NCI-H748 (cell line): ENCODE data around the gene NAGA.
"Not testable (repeated sequence)": the region's sequence is repeated elsewhere in the genome, so short reads cannot be mapped to it uniquely, and the experiment has no call there.

Source experiments
- DNase-seq: peaks from one replicate; lab custom pipeline; 2025; ENCODE audit not compliant: unreplicated experiment; lab: John Stamatoyannopoulos, UW

Gene NAGA

DNA sequence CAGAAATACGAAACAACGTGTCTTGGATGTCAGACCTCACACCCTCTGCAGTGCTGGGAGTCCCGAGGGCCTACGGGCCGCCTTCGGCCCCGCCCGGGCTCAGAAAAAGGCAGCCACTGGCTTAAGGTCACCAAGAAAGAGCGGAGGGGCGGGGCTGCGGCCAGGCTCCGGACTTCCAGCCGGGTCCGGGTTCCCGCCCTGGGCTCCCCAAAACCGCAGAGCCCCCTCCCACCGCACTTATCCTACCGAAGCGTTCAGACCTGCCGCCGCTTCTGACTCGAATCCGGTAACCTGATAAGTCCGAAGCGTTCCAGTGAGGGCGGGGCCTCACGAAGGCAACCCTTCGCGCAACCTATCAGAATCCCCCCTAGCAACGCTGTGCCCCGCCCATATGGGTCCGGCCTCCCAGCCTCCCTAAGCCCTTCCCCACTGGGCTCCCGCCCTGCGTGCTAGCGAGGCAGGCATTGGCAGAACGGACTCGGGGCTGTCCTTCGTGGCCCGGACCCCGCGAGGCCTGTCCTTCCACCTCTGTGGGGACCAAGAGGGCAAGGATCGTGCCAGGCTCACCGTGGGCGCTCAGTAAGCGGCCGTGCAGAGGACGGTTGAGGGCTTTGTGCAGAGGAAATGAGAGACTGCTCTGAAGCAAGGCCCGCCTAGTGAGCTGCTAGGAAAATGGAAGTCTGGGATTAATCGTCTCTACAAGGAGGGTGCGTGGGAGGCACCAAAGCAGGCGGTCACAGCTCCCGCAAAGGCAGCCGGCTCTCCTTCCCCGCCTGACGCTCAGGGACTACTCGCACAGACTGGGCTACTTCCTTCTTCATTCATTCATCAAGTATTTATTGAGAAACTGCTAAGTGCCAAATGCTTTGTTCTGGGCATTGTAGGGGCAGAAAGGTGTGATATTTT lies at the start of gene NAGA:
Gene NAGA, minus strand, starts transcription at position 296 of the 906 bp plus-strand sequence. CDS start 515 bp downstream, outside the sequence.
- peak; percentile 99 for DNase-seq

DNA sequence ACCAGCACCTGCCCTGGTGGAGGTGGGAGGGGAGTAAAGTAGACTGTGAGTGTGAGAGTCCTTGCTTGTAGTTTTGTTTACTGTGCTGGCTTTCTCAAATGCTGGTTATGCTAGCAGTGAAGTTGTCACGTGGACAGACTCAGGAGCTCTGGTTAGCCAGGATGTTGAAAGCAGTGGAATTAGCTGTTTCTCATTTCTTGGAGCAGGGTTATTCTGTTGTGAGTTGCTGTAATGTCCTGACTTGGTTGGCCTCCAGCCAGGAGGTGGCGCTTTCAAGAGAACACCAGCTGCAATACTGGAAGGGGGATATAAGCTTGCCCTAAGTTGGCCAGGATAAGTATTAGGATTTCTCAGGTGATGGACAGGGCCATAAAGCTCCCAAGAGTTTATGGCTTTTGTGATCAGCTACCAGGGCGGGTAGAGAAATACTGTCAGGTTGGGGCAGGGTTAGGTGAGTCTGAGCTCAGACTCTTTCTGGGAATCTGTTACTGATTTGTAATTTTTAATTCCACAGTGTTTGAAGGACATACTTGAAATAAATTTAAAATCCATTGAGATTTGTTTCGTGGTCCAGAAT lies 46.3 kb upstream of the NAGA start:
- DNase-seq = peak; percentile 8

DNA sequence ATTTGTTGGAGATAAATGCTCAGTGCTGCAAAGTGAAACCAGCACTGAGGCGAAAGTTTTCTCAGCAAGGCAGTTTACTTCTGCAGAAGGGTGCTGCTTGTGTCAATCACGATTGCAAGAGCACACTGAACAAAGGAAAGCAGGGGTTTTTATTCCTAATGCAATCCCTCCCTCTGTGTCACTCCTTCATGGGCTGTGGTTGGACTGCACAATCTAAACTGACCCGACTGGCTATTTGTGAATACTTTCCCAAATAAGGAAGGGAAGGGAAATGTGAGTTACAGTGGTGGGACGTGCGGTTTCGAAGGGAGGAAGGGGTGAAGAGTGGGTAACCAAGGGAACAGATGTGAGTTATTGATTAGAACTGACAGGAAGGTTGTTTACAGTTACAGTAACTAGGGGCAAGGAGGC lies 44.8 kb upstream of the NAGA start:
- DNase-seq = not testable (repeated sequence)

DNA sequence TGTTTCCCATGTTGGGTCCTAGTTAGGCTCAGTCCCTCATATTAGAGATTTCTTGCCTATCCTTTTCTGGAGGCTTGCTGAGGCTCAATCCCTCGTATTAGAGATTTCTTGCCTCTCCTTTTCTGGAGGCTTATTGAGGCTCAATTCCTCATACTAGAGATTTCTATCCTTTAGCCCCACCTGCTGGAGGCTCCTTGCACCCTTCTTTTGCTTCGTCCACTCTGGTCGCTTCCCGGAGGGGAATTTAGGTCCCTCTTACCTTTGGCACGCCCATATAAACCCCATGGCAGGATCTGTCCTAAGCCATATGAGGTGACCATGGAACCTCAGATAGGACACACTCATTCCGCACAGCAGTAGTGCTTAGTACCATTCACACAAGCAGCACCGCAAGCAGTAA lies 44.1 kb upstream of the NAGA start:
- no peak for DNase-seq

DNA sequence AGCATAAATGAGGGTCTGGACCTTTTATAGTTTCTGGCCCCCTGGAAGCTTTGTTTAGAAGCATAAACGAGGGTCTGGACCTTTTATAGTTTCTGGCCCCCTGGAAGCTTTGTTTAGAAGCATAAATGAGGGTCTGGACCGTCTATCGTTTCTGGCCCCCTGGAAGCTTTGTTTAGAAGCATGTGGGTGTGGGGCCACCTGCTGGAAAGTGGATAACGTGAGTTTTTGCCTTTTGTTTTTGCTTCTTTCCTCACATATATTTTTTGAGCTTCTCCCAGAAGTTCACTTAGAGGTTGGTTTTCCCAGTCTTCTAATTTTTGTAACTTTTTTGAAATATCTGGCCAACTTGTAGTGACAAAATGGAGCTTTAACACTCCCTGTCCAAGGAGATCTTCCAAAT lies 42.2 kb upstream of the NAGA start:
- peak; percentile 35 for DNase-seq

DNA sequence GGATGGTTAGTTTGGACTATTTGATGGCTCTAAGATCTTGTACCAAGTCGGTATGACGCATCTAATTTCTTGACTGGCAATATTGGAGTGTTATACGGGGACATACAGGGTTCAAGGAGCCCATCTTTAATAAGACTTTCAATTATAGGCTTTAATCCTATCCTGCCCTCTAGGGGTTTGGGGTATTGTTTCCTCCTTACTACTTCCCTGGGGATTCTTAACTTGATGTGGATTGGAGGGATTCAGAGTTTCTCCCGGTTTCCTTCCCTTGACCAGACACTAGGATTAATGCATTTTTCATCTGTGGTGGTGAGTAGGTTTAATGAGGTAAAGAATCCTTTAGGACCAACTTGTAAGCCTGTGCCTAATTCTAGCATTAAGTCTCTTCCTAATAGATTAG lies 41.2 kb upstream of the NAGA start:
- DNase-seq = no peak

DNA sequence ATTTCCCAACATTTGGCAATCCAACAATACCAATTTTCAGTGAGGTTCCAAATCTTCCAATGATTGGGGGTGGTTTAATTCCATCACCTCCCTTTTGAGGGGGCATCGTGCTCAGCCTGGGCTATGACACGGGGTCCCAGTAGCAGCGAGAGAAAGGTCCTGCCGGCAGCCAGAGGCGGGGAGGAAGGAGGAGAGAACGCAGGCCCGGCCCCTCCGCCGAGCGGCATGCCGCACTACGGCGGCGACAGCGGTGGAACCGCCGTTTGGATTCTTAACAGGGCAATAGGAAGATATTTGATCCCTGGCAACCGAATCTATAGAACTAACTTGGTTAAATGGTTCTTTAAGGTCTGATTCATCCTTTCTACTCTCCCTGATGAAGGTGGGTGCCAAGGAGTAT lies 38.2 kb upstream of the NAGA start:
- no peak for DNase-seq

DNA sequence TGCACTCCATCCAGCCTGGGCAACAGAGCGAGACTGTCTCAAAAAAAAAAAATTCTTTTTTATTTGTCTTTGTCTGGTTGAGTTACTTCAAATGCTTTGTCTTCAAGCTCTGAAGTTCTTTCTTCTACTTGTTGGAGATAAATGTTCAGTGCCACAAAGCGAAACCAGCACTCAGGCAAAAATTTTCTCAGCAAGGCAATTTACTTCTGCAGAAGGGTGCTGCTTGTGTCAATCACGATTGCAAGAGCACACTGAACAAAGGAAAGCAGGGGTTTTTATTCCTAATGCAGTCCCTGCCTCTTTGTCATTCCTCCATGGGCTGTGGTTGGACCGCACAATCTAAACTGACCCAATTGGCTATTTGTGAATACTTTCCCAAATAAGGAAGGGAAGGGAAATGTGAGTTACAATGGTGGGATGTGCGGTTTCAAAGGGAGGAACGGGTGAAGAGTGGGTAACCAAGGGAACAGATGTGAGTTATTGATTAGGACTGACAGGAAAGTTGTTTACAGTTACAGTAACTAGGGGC lies 33.8 kb upstream of the NAGA start:
- not testable (repeated sequence) for DNase-seq

DNA sequence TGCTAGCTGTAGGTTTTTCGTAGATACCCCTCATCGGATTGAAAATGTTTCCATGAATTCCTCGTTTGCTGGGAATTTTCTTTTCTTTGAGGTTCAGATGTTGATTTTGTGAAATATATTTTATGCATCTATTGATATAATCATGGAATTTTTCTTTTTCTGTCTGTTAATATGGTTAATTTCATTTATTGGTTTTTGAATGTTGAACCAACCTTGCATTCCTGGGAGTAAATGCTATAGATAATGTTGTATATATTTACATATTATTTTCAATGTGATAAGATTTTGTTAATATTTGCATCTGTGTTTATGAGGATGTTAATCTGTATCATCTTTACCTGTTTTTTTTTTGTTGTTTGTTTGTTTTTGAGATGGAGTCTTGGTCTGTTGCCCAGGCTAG lies 30.6 kb upstream of the NAGA start:
- DNase-seq = no peak

DNA sequence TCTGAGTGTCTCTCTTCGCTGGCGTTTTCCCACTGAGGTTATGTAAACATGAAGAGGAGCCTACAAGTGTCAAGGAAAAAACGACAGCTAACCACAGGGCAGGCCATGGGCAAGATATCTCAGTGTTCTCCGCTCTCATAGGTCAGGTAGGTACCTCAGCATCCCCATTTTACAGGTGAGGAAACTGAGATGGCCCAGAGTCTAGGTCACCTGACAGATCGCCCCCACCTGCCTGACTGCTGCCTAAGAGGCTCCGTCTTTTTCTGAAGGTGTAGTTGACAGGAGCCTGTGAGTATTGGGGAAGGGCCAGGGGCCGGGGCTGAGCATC lies 20.8 kb upstream of the NAGA start:
- peak; percentile 53 for DNase-seq

DNA sequence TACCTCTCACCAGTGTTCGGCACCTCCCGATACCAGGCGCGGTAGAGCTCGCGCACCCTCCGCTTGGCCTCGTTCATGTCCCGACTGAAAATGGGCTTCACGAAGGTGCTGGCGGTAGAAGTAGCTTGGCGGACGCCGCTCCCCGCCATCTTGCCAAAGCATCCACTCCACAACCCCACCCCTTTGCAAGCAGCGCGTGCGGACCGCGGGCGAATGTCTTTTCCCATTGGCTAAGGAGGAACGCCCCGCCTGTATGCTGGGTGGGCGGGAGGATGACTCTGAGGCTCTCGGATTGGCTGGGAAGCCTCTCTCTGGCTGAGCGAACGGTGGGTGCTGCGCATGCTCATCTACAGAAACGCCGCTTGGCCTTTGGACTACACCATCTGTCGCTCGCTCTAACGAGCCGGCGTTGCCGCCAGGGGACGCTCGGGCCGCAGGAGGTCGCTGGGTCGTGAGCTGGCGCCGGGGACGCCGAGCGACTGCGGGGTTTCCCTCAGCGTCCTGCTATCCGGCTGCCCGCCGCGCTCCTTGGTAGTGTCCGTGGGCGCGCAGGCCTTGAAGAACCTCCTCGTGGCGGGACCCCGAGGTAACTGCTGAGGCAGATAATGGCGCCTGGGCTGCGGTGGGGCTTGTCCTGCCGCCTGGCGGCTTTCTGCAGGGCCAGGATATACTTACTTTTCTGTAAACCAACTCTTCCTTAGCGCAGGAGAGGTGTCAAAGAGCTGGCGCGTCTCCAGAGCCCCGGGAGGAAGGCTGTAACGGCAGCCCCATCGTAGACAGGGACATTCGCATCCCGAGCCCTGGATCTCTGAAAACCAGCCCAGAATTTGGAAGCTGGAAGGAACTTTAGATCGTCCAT lies 20.2 kb upstream of the NAGA start, which contains the start of gene NDUFA6:
Gene NDUFA6, minus strand, starts transcription at position 177 of the 859 bp plus-strand sequence. Its CDS starts 28 bp downstream, at position 149.
- DNase-seq = peak; percentile 99

DNA sequence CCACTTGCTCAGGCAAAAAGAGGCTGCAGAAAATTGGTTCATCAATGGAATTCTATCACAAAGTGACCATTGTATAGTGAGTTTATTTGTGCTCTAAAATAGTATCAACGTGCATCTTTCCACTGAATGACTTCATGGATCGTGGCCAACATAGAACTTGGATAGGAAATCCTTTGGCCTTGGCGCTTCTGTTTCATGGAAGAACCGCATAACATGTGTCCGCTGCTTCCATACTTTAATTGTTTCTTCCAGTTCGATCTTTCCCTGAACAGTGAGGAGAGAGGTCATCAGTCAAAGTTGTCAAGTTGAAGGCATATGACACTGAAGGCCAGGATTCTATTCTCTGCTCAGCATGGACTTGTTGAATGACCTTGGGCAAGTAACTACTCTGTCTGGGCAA lies 15.4 kb upstream of the NAGA start:
- no peak for DNase-seq

DNA sequence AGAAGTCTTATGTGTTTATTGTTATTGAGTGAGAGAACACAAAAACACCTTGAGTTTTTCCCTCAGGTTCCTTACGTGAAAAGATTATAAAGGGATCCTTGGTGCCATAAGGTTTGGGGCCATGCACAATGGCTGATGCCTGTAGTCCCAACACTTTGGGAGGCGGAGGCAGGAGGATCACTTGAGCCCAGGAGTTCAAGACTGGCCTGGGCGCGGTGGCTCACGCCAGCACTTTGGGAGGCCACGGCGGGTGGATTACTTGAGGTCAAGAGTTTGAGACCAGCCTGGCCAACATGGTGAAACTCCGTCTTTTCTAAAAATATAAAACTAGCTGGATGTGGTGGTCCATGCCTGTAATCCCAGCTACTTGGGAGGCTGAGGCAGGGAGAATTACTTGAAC lies 14.3 kb upstream of the NAGA start:
- no peak for DNase-seq

DNA sequence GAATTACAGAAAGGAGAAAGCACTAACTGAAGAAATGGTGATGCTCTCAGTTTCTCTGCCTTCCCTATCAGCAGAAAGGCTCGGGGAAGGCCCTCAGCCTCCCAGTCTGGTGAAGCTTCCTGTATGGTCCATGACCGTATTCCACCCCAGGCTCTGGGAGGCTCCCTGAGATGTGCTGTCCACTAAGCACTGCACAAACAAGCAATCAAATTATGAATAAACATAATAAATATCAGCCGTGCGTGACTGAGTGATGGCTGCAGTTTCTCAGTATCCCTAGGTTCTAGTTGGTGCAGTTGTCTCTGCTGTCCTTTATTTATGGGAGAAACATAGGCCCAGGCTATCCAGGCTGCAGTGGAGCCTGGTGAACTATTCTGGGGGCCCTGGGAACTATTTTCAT lies 12.5 kb upstream of the NAGA start:
- DNase-seq = no peak

DNA sequence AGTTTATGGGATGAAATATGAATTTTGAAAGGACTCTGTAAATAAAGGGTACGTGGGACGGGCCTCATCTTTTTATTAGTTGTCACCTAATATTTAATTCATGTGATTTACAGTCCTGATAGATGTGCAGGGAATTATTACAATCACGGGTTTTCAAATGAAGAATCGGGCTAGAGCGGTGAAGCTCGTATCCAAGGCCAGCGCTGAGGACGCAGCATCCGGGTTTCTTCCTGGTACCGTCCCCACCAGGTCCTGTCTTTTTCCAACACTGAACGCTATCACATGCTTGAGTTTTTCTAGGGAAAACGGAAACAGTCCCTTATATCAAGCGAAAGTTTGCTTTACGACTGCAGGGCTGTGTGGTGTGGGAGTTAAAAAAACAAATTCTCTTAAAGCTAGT lies 9.7 kb upstream of the NAGA start:
- DNase-seq = peak; percentile 33

DNA sequence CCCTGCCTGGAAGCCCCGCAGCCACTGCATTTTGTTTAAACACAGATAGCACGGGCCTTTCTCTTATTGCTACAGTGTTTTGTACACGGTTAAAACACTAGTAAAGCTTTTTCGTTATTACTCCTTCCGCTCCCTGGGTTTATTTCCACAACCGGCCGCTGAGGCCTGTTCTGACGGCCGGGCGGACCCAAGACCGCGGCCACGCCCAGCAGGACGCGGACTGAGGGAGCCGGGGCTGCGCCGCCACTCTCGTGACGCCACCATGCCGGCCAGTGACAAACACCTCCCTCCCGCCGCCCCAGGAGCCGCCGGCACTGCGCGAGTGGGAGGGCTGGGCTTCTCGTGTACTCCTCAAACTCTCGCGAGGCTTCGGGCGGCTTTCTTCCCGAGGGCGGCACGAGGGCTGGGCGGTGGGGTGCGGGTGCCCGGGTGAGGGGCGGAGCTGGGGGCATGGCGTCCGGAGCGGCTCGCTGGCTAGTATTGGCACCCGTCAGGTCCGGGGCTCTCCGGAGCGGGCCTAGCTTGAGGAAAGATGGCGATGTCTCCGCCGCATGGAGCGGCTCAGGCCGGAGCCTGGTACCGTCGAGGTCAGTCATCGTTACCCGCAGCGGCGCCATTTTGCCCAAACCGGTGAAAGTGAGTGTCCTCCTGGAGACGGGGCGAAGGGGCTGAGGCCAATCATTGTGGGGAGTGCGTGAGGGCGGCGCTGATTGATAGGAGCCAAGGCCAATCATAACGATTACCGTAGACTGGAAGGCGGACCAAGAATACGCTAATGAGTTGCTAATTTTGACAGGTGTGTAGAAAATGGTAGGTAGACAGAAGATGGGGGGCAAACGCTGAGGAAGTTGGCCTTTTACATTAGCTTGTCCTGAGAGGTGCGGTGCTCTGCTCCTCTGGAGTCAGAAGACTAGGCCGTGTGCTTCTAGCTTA lies 9.0 kb upstream of the NAGA start, which contains the start of gene SMDT1:
Gene SMDT1, plus strand, starts transcription at position 382 of the 933 bp plus-strand sequence. Its CDS starts 69 bp downstream, at position 451.
- DNase-seq = peak; percentile 99

DNA sequence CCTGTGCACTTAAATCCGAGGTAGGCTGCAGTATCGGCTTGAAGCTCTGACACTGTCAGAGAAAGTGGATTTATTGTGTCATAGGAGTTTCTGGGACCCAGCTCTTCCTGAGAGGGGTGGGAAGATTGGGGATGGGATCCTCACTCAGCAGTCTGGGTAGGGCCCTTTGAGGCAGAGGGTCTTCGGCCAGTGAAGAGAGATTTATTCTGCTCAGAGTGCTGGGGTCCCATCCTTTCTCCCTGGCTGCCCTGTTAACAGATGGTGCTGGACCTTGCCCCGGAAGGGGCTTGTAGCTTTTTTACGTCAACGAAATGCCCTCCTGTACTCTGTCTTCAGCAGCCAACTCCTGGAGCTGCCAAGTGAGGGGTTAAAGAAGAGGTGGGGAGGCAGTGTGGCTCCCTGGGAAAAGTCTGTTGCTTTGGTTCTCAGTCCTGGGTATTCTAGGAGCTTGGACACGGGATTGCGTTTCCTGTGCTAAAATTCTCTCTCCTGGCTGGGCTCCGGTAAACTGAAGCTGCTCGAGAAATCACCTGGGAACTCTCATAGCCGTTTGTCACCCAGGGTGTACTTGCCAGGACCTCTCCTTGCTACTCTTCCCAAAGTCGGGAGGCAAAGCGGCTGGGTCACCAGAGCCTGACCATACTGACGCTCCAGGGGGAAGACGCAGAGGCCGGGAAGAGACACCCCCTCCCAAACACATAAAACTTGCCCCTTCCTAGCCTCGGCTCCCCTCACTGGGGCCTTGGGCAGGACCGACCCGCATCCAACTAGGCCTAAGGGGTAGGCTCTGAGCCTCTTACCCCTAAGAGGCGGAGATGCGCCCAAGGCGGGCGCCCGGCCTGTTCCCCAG lies 8.1 kb upstream of the NAGA start:
- DNase-seq = no peak

DNA sequence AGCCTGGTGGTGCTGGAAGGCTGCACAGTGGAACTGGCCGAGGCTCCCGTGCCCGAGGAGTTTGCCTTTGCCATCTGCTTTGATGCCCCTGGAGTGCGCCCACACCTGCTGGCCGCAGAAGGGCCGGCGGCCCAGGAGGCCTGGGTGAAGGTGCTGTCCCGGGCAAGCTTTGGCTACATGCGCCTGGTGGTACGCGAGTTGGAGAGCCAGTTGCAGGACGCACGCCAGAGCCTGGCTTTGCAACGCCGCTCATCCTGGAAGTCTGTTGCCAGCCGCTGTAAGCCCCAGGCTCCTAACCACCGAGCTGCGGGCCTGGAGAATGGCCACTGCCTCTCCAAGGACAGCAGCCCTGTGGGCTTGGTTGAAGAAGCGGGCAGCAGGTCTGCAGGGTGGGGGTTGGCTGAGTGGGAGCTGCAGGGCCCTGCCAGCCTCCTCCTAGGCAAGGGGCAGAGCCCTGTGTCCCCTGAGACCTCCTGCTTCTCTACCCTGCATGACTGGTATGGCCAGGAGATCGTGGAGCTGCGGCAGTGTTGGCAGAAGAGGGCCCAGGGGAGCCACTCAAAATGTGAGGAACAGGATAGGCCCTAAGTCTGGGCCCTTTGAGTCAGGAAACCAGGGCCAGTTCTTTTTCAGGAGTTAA lies 7.0 kb upstream of the NAGA start:
- DNase-seq = no peak
